ENCODE data around the gene SLC35D3.
"Not testable (repeated sequence)": the region's sequence is repeated elsewhere in the genome, so short reads cannot be mapped to it uniquely, and the experiment has no call there.

SLC35D3 gene

GRCh38 chr6:136967876-136968752 lies 46.0 kb downstream of the SLC35D3 start:
- peak; percentile 89 for ATAC-seq
- Mint-ChIP-seq H3K4me1 (no peaks in the 10 kb centered on the region), H3K4me3 (no peak overlapping the region), H3K9me3 (no peaks in the 10 kb centered on the region), H3K36me3 (ENCODE audit: low read depth) (no peaks in the 10 kb centered on the region), H3K27ac (no peak overlapping the region), H3K27me3 (peaks cover 23% of the 10 kb centered on the region)
- peak; percentile 65 for DNase-seq

- DNase-seq: no peak
- Mint-ChIP-seq H3K9me3 (no peaks in the 10 kb centered on the region), H3K4me1 (no peaks in the 10 kb centered on the region), H3K4me3 (no peak overlapping the region), H3K27me3 (peaks cover 25% of the 10 kb centered on the region), H3K27ac (no peak overlapping the region), H3K36me3 (ENCODE audit: low read depth) (no peaks in the 10 kb centered on the region)
- ATAC-seq: no peak
Observed at GRCh38 chr6:136968837-136969236, 46.7 kb downstream of the SLC35D3 start.

GRCh38 chr6:136969433-136969832 lies 47.3 kb downstream of the SLC35D3 start:
- Mint-ChIP-seq H3K4me3 (no peak overlapping the region), H3K27me3 (peaks cover 21% of the 10 kb centered on the region)

GRCh38 chr6:136969930-136970329 lies 47.8 kb downstream of the SLC35D3 start:
- DNase-seq (no peak), ATAC-seq (no peak)
- Mint-ChIP-seq H3K4me3 (no peak overlapping the region), H3K36me3 (ENCODE audit: low read depth) (no peaks in the 10 kb centered on the region), H3K27ac (no peak overlapping the region), H3K4me1 (no peaks in the 10 kb centered on the region), H3K9me3 (no peaks in the 10 kb centered on the region), H3K27me3 (peaks cover 21% of the 10 kb centered on the region)

More at GRCh38 chr6:136969433-136969832, 47.3 kb downstream of the SLC35D3 start:
- H3K4me1 Mint-ChIP-seq: no peaks in the 10 kb centered on the region
- no peak overlapping the region for H3K27ac Mint-ChIP-seq
- H3K9me3 Mint-ChIP-seq: no peaks in the 10 kb centered on the region
- DNase-seq (no peak), ATAC-seq (peak; percentile 36)
- no peaks in the 10 kb centered on the region for H3K36me3 Mint-ChIP-seq (ENCODE audit: low read depth)

GRCh38 chr6:136971609-136972008 lies 49.5 kb downstream of the SLC35D3 start:
- no peaks in the 10 kb centered on the region for H3K9me3 Mint-ChIP-seq

GRCh38 chr6:136973781-136974180 lies 51.7 kb downstream of the SLC35D3 start:
- not testable (repeated sequence) for H3K9me3 Mint-ChIP-seq; H3K36me3 Mint-ChIP-seq (ENCODE audit: low read depth); DNase-seq; H3K27ac Mint-ChIP-seq; H3K4me3 Mint-ChIP-seq; H3K4me1 Mint-ChIP-seq; ATAC-seq
- H3K27me3 Mint-ChIP-seq: peaks cover 15% of the 10 kb centered on the region

More at GRCh38 chr6:136971609-136972008, 49.5 kb downstream of the SLC35D3 start:
- no peaks in the 10 kb centered on the region for H3K36me3 Mint-ChIP-seq (ENCODE audit: low read depth)
- peaks cover 18% of the 10 kb centered on the region for H3K27me3 Mint-ChIP-seq
- ATAC-seq (no peak), DNase-seq (no peak)
- no peak overlapping the region for H3K27ac Mint-ChIP-seq
- no peaks in the 10 kb centered on the region for H3K4me1 Mint-ChIP-seq
- no peak overlapping the region for H3K4me3 Mint-ChIP-seq

All from activated naive CD8-positive, alpha-beta T cell treated with anti-CD3 and anti-CD28 coated beads, Interleukin-2, amount 50 U/mL, for 24 hours (primary cell).